ENCODE results near the gene ZNF423. TPM values are rescaled to one million over a fixed set of nuclear protein-coding genes. Genes with fewer than 3 reads are reported as not detected.

The ZNF423 gene
- total RNA-seq, 6 experiments from 2014 or later: 0.43 to 1.2 (median 0.89) TPM

DNA sequence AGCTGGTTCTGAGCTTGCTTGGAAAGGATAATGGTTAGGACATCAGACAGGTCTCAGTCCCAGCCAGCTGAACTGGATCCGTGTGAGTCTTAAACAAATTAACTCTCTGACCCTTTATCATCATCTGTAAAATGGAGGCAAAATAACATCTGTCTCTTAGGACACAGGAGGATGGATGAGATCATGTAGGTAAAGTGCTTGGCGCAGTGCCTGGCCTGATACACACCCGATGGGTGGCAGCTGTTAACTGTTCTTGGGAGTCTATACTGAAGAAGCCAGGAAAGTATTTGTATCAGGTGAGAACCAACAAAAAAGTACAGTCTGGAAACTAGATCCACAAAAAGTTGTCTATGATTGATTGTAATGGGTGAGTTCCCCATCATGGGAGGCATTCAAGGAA, 293.7 kb downstream of the ZNF423 start:
- H3K4me1 ChIP-seq: no peaks in the 10 kb centered on the region
- H3K4me3 ChIP-seq: no peak overlapping the region
- no peak for ATAC-seq
- DNase-seq: no peak
- H3K9me3 ChIP-seq: no peaks in the 10 kb centered on the region
- H3K36me3 ChIP-seq: no peaks in the 10 kb centered on the region
- H3K27me3 ChIP-seq: no peaks in the 10 kb centered on the region
- no peak for TF ChIP-seq POLR2A (IDR thresholded peaks at IDR 0.05)
- TF ChIP-seq, protein P1, sequence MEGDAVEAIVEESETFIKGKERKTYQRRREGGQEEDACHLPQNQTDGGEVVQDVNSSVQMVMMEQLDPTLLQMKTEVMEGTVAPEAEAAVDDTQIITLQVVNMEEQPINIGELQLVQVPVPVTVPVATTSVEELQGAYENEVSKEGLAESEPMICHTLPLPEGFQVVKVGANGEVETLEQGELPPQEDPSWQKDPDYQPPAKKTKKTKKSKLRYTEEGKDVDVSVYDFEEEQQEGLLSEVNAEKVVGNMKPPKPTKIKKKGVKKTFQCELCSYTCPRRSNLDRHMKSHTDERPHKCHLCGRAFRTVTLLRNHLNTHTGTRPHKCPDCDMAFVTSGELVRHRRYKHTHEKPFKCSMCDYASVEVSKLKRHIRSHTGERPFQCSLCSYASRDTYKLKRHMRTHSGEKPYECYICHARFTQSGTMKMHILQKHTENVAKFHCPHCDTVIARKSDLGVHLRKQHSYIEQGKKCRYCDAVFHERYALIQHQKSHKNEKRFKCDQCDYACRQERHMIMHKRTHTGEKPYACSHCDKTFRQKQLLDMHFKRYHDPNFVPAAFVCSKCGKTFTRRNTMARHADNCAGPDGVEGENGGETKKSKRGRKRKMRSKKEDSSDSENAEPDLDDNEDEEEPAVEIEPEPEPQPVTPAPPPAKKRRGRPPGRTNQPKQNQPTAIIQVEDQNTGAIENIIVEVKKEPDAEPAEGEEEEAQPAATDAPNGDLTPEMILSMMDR (IDR thresholded peaks at IDR 0.05): no peak
- intact Hi-C loops (cut with DNase I): no loop called here
- H3K27ac ChIP-seq: no peak overlapping the region
- WGBS (ENCODE audit: insufficient coverage, low coverage, low lambda C conversion rate, missing lambda C conversion rate): 68% methylated on average over 3 of the region's 3 CpGs

DNA sequence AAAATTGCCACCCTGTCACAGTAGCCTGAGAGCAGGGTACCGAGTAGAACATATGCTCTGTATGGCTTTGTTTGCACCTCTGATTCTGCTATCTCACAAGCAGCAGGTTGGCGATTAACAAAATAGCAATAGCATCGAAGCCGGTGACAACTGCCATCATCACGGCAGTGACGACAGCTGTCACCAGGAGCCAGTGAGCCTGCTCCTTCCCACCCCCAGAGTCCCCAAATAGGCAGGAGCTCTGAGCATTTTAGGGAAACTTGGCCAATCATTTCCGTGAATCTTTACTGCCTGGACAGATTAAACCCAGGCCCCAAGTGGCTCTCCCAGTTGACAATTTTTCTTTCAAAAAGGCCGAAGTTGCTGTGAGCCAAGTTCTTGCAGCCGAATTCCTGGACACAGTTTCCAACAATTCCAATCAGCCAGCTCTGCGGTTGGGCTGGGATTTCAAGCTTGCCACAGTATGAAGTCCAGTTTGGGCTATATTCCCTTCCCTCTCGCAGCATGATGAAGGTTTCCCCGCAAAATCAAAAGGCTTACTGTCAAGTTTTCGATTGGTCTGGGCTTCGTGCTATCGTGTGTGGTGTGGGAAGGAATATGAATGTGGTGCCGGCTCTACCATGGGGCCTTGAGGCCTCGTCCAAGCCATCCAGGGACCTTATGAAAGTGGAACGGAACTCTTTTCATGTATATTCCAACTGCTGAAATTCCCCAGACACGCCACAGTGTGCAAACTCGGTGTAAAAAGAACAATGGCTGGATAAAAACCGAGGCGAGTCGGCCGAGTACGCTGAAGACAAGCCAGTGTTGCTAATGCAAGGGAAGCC, 295.7 kb downstream of the ZNF423 start:
- Histone ChIP-seq H3K9me3 (no peaks in the 10 kb centered on the region), H3K4me3 (no peak overlapping the region), H3K27me3 (no peaks in the 10 kb centered on the region), H3K4me1 (no peaks in the 10 kb centered on the region), H3K27ac (no peak overlapping the region), H3K36me3 (no peaks in the 10 kb centered on the region)
- intact Hi-C loops (cut with DNase I): no loop called here
- TF ChIP-seq, protein P1 (IDR thresholded peaks at IDR 0.05): no peak
- TF ChIP-seq POLR2A (IDR thresholded peaks at IDR 0.05): no peak
- ATAC-seq (no peak), DNase-seq (no peak)
- 84% methylated on average over 20 of the region's 25 CpGs for WGBS (ENCODE audit: insufficient coverage, low coverage, low lambda C conversion rate, missing lambda C conversion rate)

DNA sequence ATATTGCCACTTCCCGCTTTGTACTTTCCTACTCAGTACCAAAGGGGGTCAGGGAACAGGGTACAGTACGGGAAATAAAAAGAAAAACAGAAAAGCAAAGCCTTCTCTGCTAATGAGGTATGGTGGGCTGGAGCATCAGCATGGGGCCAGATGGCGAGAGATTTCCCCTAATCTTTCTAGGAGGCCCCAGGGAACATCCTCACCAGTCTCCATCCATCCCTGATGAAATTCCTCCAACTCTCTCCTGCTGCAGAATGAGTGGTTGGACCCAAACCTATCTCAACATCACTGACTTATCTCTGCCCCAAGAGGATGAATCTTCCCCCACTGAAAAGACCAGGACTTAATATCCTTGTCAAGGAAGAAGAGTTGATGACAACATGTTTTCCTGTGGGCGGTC, 296.7 kb downstream of the ZNF423 start:
- Histone ChIP-seq H3K27me3 (no peaks in the 10 kb centered on the region), H3K9me3 (no peaks in the 10 kb centered on the region), H3K36me3 (no peaks in the 10 kb centered on the region), H3K4me1 (no peaks in the 10 kb centered on the region), H3K27ac (no peak overlapping the region), H3K4me3 (no peak overlapping the region)
- DNase-seq (no peak), ATAC-seq (no peak)
- no peak for TF ChIP-seq POLR2A (IDR thresholded peaks at IDR 0.05)
- TF ChIP-seq, protein P1 (IDR thresholded peaks at IDR 0.05): no peak
- 89% methylated on average over 3 of the region's 4 CpGs for WGBS (ENCODE audit: insufficient coverage, low coverage, low lambda C conversion rate, missing lambda C conversion rate)
- intact Hi-C loops (cut with DNase I): no loop called here

DNA sequence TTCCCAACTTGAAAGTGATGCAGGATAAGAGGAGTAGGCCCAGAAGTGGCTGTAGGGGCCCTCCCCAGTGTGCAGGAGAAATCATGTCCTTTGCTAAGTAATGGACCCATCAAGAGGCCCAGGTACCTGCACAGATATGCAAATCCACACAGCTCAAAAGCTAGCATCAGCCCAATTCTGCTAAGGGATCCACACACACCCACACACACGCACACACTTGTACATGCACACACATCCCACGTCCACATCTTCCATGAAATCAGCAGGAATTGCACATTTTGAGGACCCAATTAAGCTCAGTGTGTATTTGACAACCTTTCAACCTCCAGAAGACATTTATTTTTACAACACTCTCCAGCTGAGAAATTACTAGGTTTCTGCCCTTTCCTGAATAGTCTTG, 297.5 kb downstream of the ZNF423 start:
- ATAC-seq (no peak), DNase-seq (no peak)
- Histone ChIP-seq H3K27ac (no peak overlapping the region), H3K4me3 (no peak overlapping the region), H3K4me1 (no peaks in the 10 kb centered on the region), H3K9me3 (no peaks in the 10 kb centered on the region), H3K36me3 (no peaks in the 10 kb centered on the region), H3K27me3 (no peaks in the 10 kb centered on the region)
- no peak for TF ChIP-seq POLR2A (IDR thresholded peaks at IDR 0.05)
- TF ChIP-seq, protein P1 (IDR thresholded peaks at IDR 0.05): no peak
- 29% methylated on average over 1 of the region's 2 CpGs for WGBS (ENCODE audit: insufficient coverage, low coverage, low lambda C conversion rate, missing lambda C conversion rate)
- intact Hi-C loops (cut with DNase I): no loop called here

All from right lobe of liver (tissue), 6 donors.